ENCODE results near the gene TAGLN2. TPM values are rescaled to one million over a fixed set of nuclear protein-coding genes. Genes with fewer than 3 reads are reported as not detected.
"Not testable (repeated sequence)": the region's sequence is repeated elsewhere in the genome, so short reads cannot be mapped to it uniquely, and the experiment has no call there.

TAGLN2 gene
- total RNA-seq, 1 experiment from 2014 or later = 66.9 TPM

DNA sequence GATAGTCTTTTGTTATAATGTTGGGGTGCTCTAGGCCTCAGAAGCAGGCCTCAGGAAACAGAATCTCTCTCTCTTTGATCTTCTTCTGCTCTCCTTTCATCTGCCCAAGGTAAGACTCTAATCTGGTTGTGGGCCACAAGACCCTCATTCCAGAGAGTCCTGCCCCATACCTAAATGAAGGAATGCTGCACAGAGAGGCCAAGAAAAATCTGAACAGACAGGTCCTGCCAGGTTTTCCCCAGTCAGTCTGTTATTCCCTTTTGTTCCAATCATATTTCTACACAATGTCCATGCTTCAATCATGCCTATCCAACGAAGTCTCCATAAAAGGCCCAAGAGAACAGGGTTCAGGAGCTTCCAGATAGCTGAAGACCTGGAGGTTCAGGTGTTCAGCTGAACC lies 18.3 kb downstream of the TAGLN2 start:
- TF ChIP-seq, protein P1, sequence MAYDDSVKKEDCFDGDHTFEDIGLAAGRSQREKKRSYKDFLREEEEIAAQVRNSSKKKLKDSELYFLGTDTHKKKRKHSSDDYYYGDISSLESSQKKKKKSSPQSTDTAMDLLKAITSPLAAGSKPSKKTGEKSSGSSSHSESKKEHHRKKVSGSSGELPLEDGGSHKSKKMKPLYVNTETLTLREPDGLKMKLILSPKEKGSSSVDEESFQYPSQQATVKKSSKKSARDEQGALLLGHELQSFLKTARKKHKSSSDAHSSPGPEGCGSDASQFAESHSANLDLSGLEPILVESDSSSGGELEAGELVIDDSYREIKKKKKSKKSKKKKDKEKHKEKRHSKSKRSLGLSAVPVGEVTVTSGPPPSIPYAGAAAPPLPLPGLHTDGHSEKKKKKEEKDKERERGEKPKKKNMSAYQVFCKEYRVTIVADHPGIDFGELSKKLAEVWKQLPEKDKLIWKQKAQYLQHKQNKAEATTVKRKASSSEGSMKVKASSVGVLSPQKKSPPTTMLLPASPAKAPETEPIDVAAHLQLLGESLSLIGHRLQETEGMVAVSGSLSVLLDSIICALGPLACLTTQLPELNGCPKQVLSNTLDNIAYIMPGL (CRISPR knock-in tag; IDR thresholded peaks at IDR 0.05) = no peak
- TF ChIP-seq ELF4 (CRISPR knock-in tag; IDR thresholded peaks at IDR 0.05; ENCODE audit: low read depth) = no peak
- TF ChIP-seq, protein P2, sequence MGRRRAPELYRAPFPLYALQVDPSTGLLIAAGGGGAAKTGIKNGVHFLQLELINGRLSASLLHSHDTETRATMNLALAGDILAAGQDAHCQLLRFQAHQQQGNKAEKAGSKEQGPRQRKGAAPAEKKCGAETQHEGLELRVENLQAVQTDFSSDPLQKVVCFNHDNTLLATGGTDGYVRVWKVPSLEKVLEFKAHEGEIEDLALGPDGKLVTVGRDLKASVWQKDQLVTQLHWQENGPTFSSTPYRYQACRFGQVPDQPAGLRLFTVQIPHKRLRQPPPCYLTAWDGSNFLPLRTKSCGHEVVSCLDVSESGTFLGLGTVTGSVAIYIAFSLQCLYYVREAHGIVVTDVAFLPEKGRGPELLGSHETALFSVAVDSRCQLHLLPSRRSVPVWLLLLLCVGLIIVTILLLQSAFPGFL (CRISPR knock-in tag; IDR thresholded peaks at IDR 0.05; ENCODE audit: borderline replicate concordance) = no peak
- TF ChIP-seq, protein P3, sequence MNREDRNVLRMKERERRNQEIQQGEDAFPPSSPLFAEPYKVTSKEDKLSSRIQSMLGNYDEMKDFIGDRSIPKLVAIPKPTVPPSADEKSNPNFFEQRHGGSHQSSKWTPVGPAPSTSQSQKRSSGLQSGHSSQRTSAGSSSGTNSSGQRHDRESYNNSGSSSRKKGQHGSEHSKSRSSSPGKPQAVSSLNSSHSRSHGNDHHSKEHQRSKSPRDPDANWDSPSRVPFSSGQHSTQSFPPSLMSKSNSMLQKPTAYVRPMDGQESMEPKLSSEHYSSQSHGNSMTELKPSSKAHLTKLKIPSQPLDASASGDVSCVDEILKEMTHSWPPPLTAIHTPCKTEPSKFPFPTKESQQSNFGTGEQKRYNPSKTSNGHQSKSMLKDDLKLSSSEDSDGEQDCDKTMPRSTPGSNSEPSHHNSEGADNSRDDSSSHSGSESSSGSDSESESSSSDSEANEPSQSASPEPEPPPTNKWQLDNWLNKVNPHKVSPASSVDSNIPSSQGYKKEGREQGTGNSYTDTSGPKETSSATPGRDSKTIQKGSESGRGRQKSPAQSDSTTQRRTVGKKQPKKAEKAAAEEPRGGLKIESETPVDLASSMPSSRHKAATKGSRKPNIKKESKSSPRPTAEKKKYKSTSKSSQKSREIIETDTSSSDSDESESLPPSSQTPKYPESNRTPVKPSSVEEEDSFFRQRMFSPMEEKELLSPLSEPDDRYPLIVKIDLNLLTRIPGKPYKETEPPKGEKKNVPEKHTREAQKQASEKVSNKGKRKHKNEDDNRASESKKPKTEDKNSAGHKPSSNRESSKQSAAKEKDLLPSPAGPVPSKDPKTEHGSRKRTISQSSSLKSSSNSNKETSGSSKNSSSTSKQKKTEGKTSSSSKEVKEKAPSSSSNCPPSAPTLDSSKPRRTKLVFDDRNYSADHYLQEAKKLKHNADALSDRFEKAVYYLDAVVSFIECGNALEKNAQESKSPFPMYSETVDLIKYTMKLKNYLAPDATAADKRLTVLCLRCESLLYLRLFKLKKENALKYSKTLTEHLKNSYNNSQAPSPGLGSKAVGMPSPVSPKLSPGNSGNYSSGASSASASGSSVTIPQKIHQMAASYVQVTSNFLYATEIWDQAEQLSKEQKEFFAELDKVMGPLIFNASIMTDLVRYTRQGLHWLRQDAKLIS (CRISPR knock-in tag; IDR thresholded peaks at IDR 0.05; ENCODE audit: borderline replicate concordance) = no peak
- TF ChIP-seq TP53 (CRISPR knock-in tag; IDR thresholded peaks at IDR 0.05) = no peak
- ChIA-PET CTCF (interaction anchor here (1.0 to 4.1 kb wide), 3 partner anchors 16 to 100 kb away, joined by 3 to 18 read pairs (median 9); no protein-coding TSS in a partner anchor), POLR2A (no interaction called here)
- ATAC-seq = no peak
- Mint-ChIP-seq H3K27ac (no peak overlapping the region), H3K36me3 (peaks cover 5% of the 10 kb centered on the region; the same call in 1 of the 2 replicates), H3K27me3 (ENCODE audit: low read depth) (peaks cover 8% of the 10 kb centered on the region; the same call in 1 of the 2 replicates), H3K9me3 (peaks cover 12% of the 10 kb centered on the region), H3K4me3 (no peak overlapping the region), H3K4me1 (peaks cover 27% of the 10 kb centered on the region)
- no peak for DNase-seq (ENCODE audit: low spot score)

DNA sequence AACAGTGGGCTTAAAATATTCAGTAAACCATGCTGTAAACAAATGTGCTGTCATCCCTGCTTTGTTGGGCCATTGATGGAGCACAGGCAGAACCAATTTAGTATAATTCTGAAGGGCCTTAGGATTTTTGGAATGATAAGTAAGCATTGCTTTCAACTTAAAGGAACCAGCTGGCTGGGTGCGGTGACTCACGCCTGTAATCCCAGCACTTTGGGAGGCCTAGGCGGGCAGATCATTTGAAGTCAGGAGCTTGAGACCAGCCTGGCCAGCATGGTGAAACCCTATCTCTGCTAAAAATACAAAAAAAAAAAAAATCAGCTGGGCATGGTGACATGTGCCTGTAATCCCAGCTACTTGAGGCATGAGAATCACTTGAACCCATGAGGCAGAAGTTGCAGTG lies 21.3 kb downstream of the TAGLN2 start:
- Mint-ChIP-seq H3K27me3 (ENCODE audit: low read depth) (peaks cover 31% of the 10 kb centered on the region), H3K4me1 (peaks cover 17% of the 10 kb centered on the region), H3K9me3 (peaks cover 12% of the 10 kb centered on the region)
- CTCF ChIA-PET = interaction anchor here (4.1 kb wide), 1 partner anchor 103 kb away, joined by 18 read pairs; no protein-coding TSS in a partner anchor
- H3K4me3 Mint-ChIP-seq; DNase-seq (ENCODE audit: low spot score); ATAC-seq; H3K36me3 Mint-ChIP-seq; H3K27ac Mint-ChIP-seq; POLR2A ChIA-PET: not testable (repeated sequence)

DNA sequence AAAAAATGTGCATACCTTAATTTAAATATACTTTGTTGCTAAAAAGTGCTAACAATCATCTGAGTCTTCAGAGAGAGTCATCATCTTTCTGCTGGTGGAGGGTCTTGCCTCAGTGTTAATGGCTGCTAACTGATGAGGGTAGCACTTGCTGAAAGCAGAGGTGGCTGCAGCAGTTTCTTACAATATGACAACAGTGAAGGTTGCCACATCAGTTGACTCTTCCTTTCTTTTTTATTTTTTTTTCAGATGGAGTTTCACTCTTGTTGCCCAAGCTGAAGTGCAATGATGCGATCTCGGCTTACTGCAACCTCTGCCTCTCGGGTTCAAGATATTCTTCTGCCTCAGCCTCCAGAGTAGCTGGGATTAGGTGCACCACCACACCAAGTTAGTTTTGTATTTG lies 22.8 kb downstream of the TAGLN2 start:
- Mint-ChIP-seq H3K27me3 (ENCODE audit: low read depth) (peaks cover 31% of the 10 kb centered on the region), H3K27ac (no peak overlapping the region), H3K4me1 (peaks cover 15% of the 10 kb centered on the region), H3K36me3 (peaks cover 5% of the 10 kb centered on the region; the same call in 1 of the 2 replicates), H3K9me3 (peaks cover 12% of the 10 kb centered on the region), H3K4me3 (no peak overlapping the region)
- ATAC-seq = no peak
- POLR2A ChIA-PET = interaction anchor here (0.6 kb wide), 1 partner anchor 46 kb away, joined by 3 read pairs; no protein-coding TSS in a partner anchor
- no peak for DNase-seq (ENCODE audit: low spot score)
- CTCF ChIA-PET = interaction anchor here (0.6 to 4.1 kb wide), 2 partner anchors 104 to 1343 kb away, joined by 3 to 18 read pairs; no protein-coding TSS in a partner anchor
- TF ChIP-seq, protein P4, sequence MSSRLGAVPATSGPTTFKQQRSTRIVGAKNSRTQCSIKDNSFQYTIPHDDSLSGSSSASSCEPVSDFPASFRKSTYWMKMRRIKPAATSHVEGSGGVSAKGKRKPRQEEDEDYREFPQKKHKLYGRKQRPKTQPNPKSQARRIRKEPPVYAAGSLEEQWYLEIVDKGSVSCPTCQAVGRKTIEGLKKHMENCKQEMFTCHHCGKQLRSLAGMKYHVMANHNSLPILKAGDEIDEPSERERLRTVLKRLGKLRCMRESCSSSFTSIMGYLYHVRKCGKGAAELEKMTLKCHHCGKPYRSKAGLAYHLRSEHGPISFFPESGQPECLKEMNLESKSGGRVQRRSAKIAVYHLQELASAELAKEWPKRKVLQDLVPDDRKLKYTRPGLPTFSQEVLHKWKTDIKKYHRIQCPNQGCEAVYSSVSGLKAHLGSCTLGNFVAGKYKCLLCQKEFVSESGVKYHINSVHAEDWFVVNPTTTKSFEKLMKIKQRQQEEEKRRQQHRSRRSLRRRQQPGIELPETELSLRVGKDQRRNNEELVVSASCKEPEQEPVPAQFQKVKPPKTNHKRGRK (CRISPR knock-in tag; IDR thresholded peaks at IDR 0.05; ENCODE audit: borderline replicate concordance) = no peak
- TF ChIP-seq, protein P2 (CRISPR knock-in tag; IDR thresholded peaks at IDR 0.05; ENCODE audit: borderline replicate concordance) = no peak
- TF ChIP-seq SMAD4 (CRISPR knock-in tag; IDR thresholded peaks at IDR 0.05) = no peak
- TF ChIP-seq, protein P5, sequence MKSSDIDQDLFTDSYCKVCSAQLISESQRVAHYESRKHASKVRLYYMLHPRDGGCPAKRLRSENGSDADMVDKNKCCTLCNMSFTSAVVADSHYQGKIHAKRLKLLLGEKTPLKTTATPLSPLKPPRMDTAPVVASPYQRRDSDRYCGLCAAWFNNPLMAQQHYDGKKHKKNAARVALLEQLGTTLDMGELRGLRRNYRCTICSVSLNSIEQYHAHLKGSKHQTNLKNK (CRISPR knock-in tag; IDR thresholded peaks at IDR 0.05) = no peak
- no peak for TF ChIP-seq HMGA2 (CRISPR knock-in tag; IDR thresholded peaks at IDR 0.05)
- TF ChIP-seq, protein P6, sequence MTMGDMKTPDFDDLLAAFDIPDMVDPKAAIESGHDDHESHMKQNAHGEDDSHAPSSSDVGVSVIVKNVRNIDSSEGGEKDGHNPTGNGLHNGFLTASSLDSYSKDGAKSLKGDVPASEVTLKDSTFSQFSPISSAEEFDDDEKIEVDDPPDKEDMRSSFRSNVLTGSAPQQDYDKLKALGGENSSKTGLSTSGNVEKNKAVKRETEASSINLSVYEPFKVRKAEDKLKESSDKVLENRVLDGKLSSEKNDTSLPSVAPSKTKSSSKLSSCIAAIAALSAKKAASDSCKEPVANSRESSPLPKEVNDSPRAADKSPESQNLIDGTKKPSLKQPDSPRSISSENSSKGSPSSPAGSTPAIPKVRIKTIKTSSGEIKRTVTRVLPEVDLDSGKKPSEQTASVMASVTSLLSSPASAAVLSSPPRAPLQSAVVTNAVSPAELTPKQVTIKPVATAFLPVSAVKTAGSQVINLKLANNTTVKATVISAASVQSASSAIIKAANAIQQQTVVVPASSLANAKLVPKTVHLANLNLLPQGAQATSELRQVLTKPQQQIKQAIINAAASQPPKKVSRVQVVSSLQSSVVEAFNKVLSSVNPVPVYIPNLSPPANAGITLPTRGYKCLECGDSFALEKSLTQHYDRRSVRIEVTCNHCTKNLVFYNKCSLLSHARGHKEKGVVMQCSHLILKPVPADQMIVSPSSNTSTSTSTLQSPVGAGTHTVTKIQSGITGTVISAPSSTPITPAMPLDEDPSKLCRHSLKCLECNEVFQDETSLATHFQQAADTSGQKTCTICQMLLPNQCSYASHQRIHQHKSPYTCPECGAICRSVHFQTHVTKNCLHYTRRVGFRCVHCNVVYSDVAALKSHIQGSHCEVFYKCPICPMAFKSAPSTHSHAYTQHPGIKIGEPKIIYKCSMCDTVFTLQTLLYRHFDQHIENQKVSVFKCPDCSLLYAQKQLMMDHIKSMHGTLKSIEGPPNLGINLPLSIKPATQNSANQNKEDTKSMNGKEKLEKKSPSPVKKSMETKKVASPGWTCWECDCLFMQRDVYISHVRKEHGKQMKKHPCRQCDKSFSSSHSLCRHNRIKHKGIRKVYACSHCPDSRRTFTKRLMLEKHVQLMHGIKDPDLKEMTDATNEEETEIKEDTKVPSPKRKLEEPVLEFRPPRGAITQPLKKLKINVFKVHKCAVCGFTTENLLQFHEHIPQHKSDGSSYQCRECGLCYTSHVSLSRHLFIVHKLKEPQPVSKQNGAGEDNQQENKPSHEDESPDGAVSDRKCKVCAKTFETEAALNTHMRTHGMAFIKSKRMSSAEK (CRISPR knock-in tag; IDR thresholded peaks at IDR 0.05; ENCODE audit: borderline replicate concordance) = no peak
- no peak for TF ChIP-seq ZNF317 (CRISPR knock-in tag; IDR thresholded peaks at IDR 0.05; ENCODE audit: borderline replicate concordance, low read depth)
- no peak for TF ChIP-seq ZNF423 (CRISPR knock-in tag; IDR thresholded peaks at IDR 0.05)
- no peak for TF ChIP-seq CREM (CRISPR knock-in tag; IDR thresholded peaks at IDR 0.05)
- no peak for TF ChIP-seq JAZF1 (CRISPR knock-in tag; IDR thresholded peaks at IDR 0.05)
- TF ChIP-seq SOX15 (CRISPR knock-in tag; IDR thresholded peaks at IDR 0.05) = no peak
- no peak for TF ChIP-seq NR1H2 (CRISPR knock-in tag; IDR thresholded peaks at IDR 0.05)
